ENCODE data around the gene VSTM2B. TPM values are rescaled to one million over a fixed set of nuclear protein-coding genes. Genes with fewer than 3 reads are reported as not detected.

VSTM2B gene
- total and polyA plus RNA-seq, 4 donors = not detected

GRCh38 chr19:29533578-29534544 lies 8.1 kb downstream of the VSTM2B start:
- Histone ChIP-seq H3K36me3 (ENCODE audit: control insufficient read depth in 4 of 4, insufficient read depth in 3 of 4, low read depth in 1 of 4, low read length in 3 of 4) (no peaks in the 10 kb centered on the region), H3K9ac (ENCODE audit: low read depth in 1 of 2, low read length in 2 of 2) (no peak overlapping the region), H3K4me3 (ENCODE audit: low read depth in 1 of 3, low read length in 3 of 3) (no peak overlapping the region), H3K27me3 (ENCODE audit: control insufficient read depth in 4 of 4, insufficient read depth in 4 of 4, low read length in 3 of 4) (peaks cover under 1 to 8% (median 5%) of the 10 kb centered on the region in 4 donors), H3K9me3 (ENCODE audit: control insufficient read depth in 4 of 4, low read length in 3 of 4) (no peaks in the 10 kb centered on the region), H3K4me1 (ENCODE audit: control insufficient read depth in 4 of 4, insufficient read depth in 4 of 4, low read length in 3 of 4) (peaks cover 0 to 4% (median 1%) of the 10 kb centered on the region in 4 donors), H3K27ac (ENCODE audit: low read depth in 1 of 2, low read length in 2 of 2) (no peak overlapping the region)
- WGBS = 69% methylated on average over 15 of the region's 15 CpGs
- TF ChIP-seq ZBTB33 (IDR thresholded peaks at IDR 0.05) = no peak
- TF ChIP-seq, protein P1, sequence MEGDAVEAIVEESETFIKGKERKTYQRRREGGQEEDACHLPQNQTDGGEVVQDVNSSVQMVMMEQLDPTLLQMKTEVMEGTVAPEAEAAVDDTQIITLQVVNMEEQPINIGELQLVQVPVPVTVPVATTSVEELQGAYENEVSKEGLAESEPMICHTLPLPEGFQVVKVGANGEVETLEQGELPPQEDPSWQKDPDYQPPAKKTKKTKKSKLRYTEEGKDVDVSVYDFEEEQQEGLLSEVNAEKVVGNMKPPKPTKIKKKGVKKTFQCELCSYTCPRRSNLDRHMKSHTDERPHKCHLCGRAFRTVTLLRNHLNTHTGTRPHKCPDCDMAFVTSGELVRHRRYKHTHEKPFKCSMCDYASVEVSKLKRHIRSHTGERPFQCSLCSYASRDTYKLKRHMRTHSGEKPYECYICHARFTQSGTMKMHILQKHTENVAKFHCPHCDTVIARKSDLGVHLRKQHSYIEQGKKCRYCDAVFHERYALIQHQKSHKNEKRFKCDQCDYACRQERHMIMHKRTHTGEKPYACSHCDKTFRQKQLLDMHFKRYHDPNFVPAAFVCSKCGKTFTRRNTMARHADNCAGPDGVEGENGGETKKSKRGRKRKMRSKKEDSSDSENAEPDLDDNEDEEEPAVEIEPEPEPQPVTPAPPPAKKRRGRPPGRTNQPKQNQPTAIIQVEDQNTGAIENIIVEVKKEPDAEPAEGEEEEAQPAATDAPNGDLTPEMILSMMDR (IDR thresholded peaks at IDR 0.05; ENCODE audit: low read depth, low read length, missing input control) = no peak
- TF ChIP-seq, protein P2, sequence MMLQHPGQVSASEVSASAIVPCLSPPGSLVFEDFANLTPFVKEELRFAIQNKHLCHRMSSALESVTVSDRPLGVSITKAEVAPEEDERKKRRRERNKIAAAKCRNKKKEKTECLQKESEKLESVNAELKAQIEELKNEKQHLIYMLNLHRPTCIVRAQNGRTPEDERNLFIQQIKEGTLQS (IDR thresholded peaks at IDR 0.05) = no peak
- TF ChIP-seq HNF4G (IDR thresholded peaks at IDR 0.05) = no peak
- TF ChIP-seq FOXA2 (IDR thresholded peaks at IDR 0.05) = no peak
- no peak for TF ChIP-seq NR2F2 (IDR thresholded peaks at IDR 0.05)
- TF ChIP-seq JUND (IDR thresholded peaks at IDR 0.05) = no peak
- no peak for TF ChIP-seq RXRA (IDR thresholded peaks at IDR 0.05)
- TF ChIP-seq MAX (IDR thresholded peaks at IDR 0.05) = no peak
- no peak for TF ChIP-seq SP1 (IDR thresholded peaks at IDR 0.05)
- TF ChIP-seq GABPA (IDR thresholded peaks at IDR 0.05 in 1 of 2, conservative IDR thresholded peaks at IDR 0.05 in 1 of 2) = no peak
- no peak for TF ChIP-seq RAD21 (IDR thresholded peaks at IDR 0.05)
- TF ChIP-seq FOXA1 (IDR thresholded peaks at IDR 0.05) = no peak
- no peak for TF ChIP-seq HNF4A (conservative IDR thresholded peaks at IDR 0.05)
- TF ChIP-seq TAF1 (conservative IDR thresholded peaks at IDR 0.05) = no peak
- TF ChIP-seq YY1 (IDR thresholded peaks at IDR 0.05) = no peak
- TF ChIP-seq, protein P3, sequence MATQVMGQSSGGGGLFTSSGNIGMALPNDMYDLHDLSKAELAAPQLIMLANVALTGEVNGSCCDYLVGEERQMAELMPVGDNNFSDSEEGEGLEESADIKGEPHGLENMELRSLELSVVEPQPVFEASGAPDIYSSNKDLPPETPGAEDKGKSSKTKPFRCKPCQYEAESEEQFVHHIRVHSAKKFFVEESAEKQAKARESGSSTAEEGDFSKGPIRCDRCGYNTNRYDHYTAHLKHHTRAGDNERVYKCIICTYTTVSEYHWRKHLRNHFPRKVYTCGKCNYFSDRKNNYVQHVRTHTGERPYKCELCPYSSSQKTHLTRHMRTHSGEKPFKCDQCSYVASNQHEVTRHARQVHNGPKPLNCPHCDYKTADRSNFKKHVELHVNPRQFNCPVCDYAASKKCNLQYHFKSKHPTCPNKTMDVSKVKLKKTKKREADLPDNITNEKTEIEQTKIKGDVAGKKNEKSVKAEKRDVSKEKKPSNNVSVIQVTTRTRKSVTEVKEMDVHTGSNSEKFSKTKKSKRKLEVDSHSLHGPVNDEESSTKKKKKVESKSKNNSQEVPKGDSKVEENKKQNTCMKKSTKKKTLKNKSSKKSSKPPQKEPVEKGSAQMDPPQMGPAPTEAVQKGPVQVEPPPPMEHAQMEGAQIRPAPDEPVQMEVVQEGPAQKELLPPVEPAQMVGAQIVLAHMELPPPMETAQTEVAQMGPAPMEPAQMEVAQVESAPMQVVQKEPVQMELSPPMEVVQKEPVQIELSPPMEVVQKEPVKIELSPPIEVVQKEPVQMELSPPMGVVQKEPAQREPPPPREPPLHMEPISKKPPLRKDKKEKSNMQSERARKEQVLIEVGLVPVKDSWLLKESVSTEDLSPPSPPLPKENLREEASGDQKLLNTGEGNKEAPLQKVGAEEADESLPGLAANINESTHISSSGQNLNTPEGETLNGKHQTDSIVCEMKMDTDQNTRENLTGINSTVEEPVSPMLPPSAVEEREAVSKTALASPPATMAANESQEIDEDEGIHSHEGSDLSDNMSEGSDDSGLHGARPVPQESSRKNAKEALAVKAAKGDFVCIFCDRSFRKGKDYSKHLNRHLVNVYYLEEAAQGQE (IDR thresholded peaks at IDR 0.05) = no peak
- TF ChIP-seq EGR1 (IDR thresholded peaks at IDR 0.05; ENCODE audit: low read depth in 2 of 2) = no peak
- no peak for DNase-seq (ENCODE audit: low spot score)
